Measurements from ENCODE around the gene EEPD1. TPM values are rescaled to one million over a fixed set of nuclear protein-coding genes. Genes with fewer than 3 reads are reported as not detected.

EEPD1 gene
- total RNA-seq, 1 donor from 2014 or later: 5.4 TPM

DNA sequence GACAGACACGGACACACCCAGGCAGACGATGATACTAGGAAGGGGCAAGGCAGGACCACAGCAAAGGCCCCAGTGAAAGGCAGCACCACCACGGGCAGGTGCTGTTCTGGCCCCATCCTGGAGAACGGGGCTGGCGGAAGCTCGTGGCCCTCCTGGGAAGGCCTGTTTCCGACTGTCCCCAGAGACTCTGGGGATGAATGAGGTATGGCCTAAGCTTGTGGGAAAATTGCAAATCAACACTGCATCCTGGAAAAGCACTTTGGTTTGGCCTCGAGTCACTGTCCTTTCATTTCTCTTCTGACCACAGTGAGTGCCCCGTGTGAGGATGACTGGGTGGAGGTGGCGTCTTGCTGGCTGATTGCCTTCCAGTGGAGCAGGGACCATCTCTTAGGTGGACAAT, 155.0 kb downstream of the EEPD1 start:
- H3K27me3 ChIP-seq (ENCODE audit: insufficient read depth, low read length): peaks cover 3% of the 10 kb centered on the region
- H3K79me2 ChIP-seq (ENCODE audit: insufficient read depth, low read length): no peaks in the 10 kb centered on the region
- H3K36me3 Mint-ChIP-seq (ENCODE audit: low read depth, unreplicated experiment): no peaks in the 10 kb centered on the region
- H3K36me3 ChIP-seq (ENCODE audit: insufficient read depth, low read length): no peaks in the 10 kb centered on the region
- no peak overlapping the region for H3K9ac ChIP-seq (ENCODE audit: low read length)
- peaks cover 10% of the 10 kb centered on the region for H3K4me1 Mint-ChIP-seq (ENCODE audit: low read depth, unreplicated experiment)
- DNase-seq (ENCODE audit: low read depth) (no peak), FAIRE-seq (no peak)
- no peak overlapping the region for H2AFZ ChIP-seq (ENCODE audit: low read depth, low read length)
- no peak overlapping the region for H3K4me2 ChIP-seq (ENCODE audit: low read length)
- no peak overlapping the region for H3K27ac ChIP-seq (ENCODE audit: low read depth, low read length)
- H3K27ac Mint-ChIP-seq (ENCODE audit: unreplicated experiment): no peak overlapping the region
- H4K20me1 ChIP-seq (ENCODE audit: insufficient read depth, low read length): peaks cover 6% of the 10 kb centered on the region
- H3K27me3 Mint-ChIP-seq (ENCODE audit: low read depth, unreplicated experiment): peaks cover 8% of the 10 kb centered on the region
- H3K9me3 Mint-ChIP-seq (ENCODE audit: unreplicated experiment): peaks cover 2% of the 10 kb centered on the region
- no peak overlapping the region for H3K4me3 ChIP-seq (ENCODE audit: insufficient read depth, low read depth, low read length)
- no peaks in the 10 kb centered on the region for H3K9me3 ChIP-seq (ENCODE audit: insufficient read depth, low read depth, low read length)
- no peak overlapping the region for H3K4me3 Mint-ChIP-seq (ENCODE audit: unreplicated experiment)
- H3K4me1 ChIP-seq (ENCODE audit: insufficient read depth, low read length): peaks cover 16% of the 10 kb centered on the region
- no peak for TF ChIP-seq EZH2 (IDR thresholded peaks at IDR 0.05; ENCODE audit: insufficient read depth, low read length)
- TF ChIP-seq, protein P1, sequence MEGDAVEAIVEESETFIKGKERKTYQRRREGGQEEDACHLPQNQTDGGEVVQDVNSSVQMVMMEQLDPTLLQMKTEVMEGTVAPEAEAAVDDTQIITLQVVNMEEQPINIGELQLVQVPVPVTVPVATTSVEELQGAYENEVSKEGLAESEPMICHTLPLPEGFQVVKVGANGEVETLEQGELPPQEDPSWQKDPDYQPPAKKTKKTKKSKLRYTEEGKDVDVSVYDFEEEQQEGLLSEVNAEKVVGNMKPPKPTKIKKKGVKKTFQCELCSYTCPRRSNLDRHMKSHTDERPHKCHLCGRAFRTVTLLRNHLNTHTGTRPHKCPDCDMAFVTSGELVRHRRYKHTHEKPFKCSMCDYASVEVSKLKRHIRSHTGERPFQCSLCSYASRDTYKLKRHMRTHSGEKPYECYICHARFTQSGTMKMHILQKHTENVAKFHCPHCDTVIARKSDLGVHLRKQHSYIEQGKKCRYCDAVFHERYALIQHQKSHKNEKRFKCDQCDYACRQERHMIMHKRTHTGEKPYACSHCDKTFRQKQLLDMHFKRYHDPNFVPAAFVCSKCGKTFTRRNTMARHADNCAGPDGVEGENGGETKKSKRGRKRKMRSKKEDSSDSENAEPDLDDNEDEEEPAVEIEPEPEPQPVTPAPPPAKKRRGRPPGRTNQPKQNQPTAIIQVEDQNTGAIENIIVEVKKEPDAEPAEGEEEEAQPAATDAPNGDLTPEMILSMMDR (IDR thresholded peaks at IDR 0.05; ENCODE audit: insufficient read depth, low read depth, low read length): no peak

GRCh38 chr7:36309301-36309700, 156.2 kb downstream of the EEPD1 start:
- Histone ChIP-seq H3K4me1 (ENCODE audit: insufficient read depth, low read length) (peaks cover 3% of the 10 kb centered on the region), H3K4me2 (ENCODE audit: low read length) (no peak overlapping the region), H3K9ac (ENCODE audit: low read length) (no peak overlapping the region), H3K4me3 (ENCODE audit: insufficient read depth, low read depth, low read length) (no peak overlapping the region), H2AFZ (ENCODE audit: low read depth, low read length) (no peak overlapping the region), H3K79me2 (ENCODE audit: insufficient read depth, low read length) (no peaks in the 10 kb centered on the region), H3K27me3 (ENCODE audit: insufficient read depth, low read length) (peaks cover 3% of the 10 kb centered on the region), H3K9me3 (ENCODE audit: insufficient read depth, low read depth, low read length) (no peaks in the 10 kb centered on the region), H3K36me3 (ENCODE audit: insufficient read depth, low read length) (no peaks in the 10 kb centered on the region), H4K20me1 (ENCODE audit: insufficient read depth, low read length) (no peaks in the 10 kb centered on the region), H3K27ac (ENCODE audit: low read depth, low read length) (no peak overlapping the region)
- DNase-seq (ENCODE audit: low read depth) (no peak), FAIRE-seq (no peak)
- peaks cover 2% of the 10 kb centered on the region for H3K9me3 Mint-ChIP-seq (ENCODE audit: unreplicated experiment)
- H3K27ac Mint-ChIP-seq (ENCODE audit: unreplicated experiment): no peak overlapping the region
- peaks cover 17% of the 10 kb centered on the region for H3K27me3 Mint-ChIP-seq (ENCODE audit: low read depth, unreplicated experiment)
- H3K4me1 Mint-ChIP-seq (ENCODE audit: low read depth, unreplicated experiment): peaks cover 4% of the 10 kb centered on the region
- no peak for TF ChIP-seq EZH2 (IDR thresholded peaks at IDR 0.05; ENCODE audit: insufficient read depth, low read length)
- TF ChIP-seq, protein P1 (IDR thresholded peaks at IDR 0.05; ENCODE audit: insufficient read depth, low read depth, low read length): no peak
- H3K4me3 Mint-ChIP-seq (ENCODE audit: unreplicated experiment): no peak overlapping the region
- no peaks in the 10 kb centered on the region for H3K36me3 Mint-ChIP-seq (ENCODE audit: low read depth, unreplicated experiment)

- Histone ChIP-seq H3K4me2 (ENCODE audit: low read length) (no peak overlapping the region), H3K36me3 (ENCODE audit: insufficient read depth, low read length) (no peaks in the 10 kb centered on the region), H2AFZ (ENCODE audit: low read depth, low read length) (no peak overlapping the region), H3K79me2 (ENCODE audit: insufficient read depth, low read length) (no peaks in the 10 kb centered on the region), H3K9ac (ENCODE audit: low read length) (no peak overlapping the region), H3K27me3 (ENCODE audit: insufficient read depth, low read length) (peaks cover 3% of the 10 kb centered on the region), H3K27ac (ENCODE audit: low read depth, low read length) (no peak overlapping the region), H3K4me3 (ENCODE audit: insufficient read depth, low read depth, low read length) (no peak overlapping the region), H3K4me1 (ENCODE audit: insufficient read depth, low read length) (no peaks in the 10 kb centered on the region), H3K9me3 (ENCODE audit: insufficient read depth, low read depth, low read length) (no peaks in the 10 kb centered on the region), H4K20me1 (ENCODE audit: insufficient read depth, low read length) (no peaks in the 10 kb centered on the region)
- no peak overlapping the region for H3K4me3 Mint-ChIP-seq (ENCODE audit: unreplicated experiment)
- peaks cover 18% of the 10 kb centered on the region for H3K27me3 Mint-ChIP-seq (ENCODE audit: low read depth, unreplicated experiment)
- FAIRE-seq: no peak
- no peak for DNase-seq (ENCODE audit: low read depth)
- H3K9me3 Mint-ChIP-seq (ENCODE audit: unreplicated experiment): peaks cover 2% of the 10 kb centered on the region
- TF ChIP-seq, protein P1 (IDR thresholded peaks at IDR 0.05; ENCODE audit: insufficient read depth, low read depth, low read length): no peak
- TF ChIP-seq EZH2 (IDR thresholded peaks at IDR 0.05; ENCODE audit: insufficient read depth, low read length): no peak
- peaks cover 4% of the 10 kb centered on the region for H3K4me1 Mint-ChIP-seq (ENCODE audit: low read depth, unreplicated experiment)
- no peak overlapping the region for H3K27ac Mint-ChIP-seq (ENCODE audit: unreplicated experiment)
- H3K36me3 Mint-ChIP-seq (ENCODE audit: low read depth, unreplicated experiment): no peaks in the 10 kb centered on the region
These were observed 156.7 kb downstream of the EEPD1 start for GRCh38 chr7:36309716-36310115.

All from astrocyte (in vitro differentiated cells and primary cell).